GM18508 (cell line): Measurements from ENCODE around the gene RMRP.

Source experiments
- ATAC-seq: cut with Tn5 transposase; IDR thresholded peaks from one replicate; pipeline ENCODE4 v1.9.1; 2021; ENCODE audit warnings: moderate number of reproducible peaks; ENCODE audit not compliant: insufficient read depth, unreplicated experiment

RMRP gene

GRCh38 chr9:35687972-35688557 lies 30.2 kb upstream of the RMRP start:
- ATAC-seq = no peak

DNA sequence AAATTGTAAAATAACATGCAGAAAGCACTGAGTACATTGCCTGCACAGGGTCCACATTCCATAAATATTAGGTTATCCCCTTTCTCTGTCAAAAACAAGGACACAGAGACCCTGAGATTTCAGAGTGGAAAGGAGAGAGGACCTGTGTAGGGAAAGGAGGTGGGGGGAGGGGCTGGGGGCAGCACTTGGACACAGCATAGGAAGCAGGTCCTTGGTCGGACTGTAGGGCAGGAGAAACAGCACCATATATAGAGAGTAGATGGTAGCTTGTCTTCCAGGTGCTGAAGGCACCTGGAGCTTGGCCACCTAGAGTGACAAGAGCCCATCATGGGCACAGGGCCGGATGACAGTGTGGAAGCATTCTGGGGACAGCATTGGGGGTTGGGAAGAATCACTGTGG lies 29.5 kb upstream of the RMRP start:
- no peak for ATAC-seq

- ATAC-seq = no peak
Observed at GRCh38 chr9:35686222-35687203, 28.7 kb upstream of the RMRP start.

- ATAC-seq = no peak
Observed at GRCh38 chr9:35685506-35685905, 27.7 kb upstream of the RMRP start.

DNA sequence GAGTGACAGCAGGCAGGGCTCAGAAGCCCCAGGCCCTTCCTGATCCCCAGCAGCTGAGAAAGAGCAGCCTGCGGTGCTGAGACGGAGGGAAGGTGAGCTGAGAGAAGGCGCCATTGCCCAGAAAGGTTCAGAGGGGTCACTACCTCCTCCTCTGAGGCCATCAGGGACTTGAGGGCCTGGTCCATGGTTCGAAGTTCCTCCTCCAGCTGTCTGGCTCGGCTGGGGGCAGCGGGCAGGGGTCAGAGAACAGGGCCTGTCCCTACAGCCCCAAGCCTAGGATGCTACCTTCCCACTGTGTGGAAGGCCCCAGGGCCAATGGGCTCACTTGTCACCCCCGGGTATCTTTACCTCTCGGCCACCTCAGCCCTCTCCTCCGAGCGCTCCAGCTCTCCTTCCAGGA lies 27.1 kb upstream of the RMRP start:
- ATAC-seq = no peak

DNA sequence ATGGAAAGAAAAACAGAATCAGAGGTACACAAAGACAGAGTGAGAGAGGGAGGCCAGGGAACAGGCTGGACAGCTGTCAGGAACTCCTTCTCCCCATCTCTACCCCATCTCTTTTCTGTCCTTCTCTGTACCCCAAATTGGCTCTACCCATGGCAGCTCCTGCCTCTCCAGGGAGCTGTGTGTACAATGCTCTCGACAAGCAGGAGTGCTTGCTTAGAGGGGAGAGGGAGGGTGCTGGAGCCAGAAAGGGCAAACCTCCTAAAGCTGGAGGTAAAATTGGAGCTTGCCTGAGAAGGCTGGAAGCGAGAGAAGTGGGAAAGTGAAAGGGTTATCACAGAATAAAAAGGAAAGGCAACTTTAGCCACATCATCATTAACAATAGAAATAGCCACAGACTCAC lies 25.5 kb upstream of the RMRP start:
- ATAC-seq = no peak

- ATAC-seq = no peak
Observed at GRCh38 chr9:35682520-35683315, 24.9 kb upstream of the RMRP start.

DNA sequence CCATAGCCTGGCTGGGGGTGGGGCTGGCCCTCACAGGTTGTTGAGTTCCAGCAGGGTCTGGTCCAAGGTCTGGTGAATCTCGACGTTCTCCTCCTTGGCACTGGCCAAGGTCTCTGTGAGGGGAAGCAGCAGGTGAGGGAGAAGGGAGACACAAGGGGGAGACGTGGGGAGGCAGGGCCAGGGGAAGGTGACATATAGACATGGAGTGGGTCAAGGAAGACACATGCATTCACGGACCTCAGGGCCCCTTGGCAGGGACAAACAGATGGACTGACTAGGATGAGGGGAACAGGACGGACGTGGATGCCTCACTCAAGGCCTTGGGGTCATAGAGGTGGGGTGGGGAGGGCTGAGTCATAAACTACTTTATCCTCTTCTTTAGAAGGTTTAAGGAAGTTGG lies 24.2 kb upstream of the RMRP start:
- ATAC-seq = no peak

- ATAC-seq = no peak
Observed at GRCh38 chr9:35681341-35682002, 23.7 kb upstream of the RMRP start.

DNA sequence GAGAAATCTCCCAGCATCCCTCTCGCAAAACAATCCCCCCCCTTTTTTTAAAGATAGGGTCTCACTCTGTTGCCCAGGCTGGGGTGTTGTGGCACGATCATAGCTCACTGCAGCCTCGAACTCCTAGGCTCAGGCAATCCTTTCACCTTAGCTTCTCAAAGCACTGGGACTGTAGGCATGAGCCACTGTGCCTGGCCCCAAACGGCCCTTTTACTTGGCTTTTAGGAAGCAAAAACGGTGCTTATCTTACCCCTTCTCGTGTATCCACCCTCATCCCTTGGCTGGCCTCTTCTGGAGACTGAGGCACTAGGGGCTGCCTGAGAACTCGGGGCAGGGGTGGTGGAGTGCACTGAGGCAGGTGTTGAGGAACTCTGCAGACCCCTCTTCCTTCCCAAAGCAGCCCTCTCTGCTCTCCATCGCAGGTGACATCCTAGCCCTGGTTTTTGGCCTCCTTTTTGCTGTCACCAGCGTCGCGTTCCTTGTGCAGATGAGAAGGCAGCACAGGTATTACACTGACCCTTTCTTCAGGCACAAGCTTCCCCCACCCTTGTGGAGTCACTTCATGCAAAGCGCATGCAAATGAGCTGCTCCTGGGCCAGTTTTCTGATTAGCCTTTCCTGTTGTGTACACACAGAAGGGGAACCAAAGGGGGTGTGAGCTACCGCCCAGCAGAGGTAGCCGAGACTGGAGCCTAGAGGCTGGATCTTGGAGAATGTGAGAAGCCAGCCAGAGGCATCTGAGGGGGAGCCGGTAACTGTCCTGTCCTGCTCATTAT lies 22.7 kb upstream of the RMRP start:
- ATAC-seq = no peak

- no peak for ATAC-seq
Observed at GRCh38 chr9:35679766-35680330, 22.0 kb upstream of the RMRP start.

- no peak for ATAC-seq
Observed at GRCh38 chr9:35679091-35679490, 21.3 kb upstream of the RMRP start.

- no peak for ATAC-seq
Observed at GRCh38 chr9:35675732-35676392, 18.0 kb upstream of the RMRP start.

GRCh38 chr9:35675204-35675603 lies 17.4 kb upstream of the RMRP start:
- no peak for ATAC-seq

GRCh38 chr9:35674025-35674361 lies 16.2 kb upstream of the RMRP start:
- no peak for ATAC-seq

DNA sequence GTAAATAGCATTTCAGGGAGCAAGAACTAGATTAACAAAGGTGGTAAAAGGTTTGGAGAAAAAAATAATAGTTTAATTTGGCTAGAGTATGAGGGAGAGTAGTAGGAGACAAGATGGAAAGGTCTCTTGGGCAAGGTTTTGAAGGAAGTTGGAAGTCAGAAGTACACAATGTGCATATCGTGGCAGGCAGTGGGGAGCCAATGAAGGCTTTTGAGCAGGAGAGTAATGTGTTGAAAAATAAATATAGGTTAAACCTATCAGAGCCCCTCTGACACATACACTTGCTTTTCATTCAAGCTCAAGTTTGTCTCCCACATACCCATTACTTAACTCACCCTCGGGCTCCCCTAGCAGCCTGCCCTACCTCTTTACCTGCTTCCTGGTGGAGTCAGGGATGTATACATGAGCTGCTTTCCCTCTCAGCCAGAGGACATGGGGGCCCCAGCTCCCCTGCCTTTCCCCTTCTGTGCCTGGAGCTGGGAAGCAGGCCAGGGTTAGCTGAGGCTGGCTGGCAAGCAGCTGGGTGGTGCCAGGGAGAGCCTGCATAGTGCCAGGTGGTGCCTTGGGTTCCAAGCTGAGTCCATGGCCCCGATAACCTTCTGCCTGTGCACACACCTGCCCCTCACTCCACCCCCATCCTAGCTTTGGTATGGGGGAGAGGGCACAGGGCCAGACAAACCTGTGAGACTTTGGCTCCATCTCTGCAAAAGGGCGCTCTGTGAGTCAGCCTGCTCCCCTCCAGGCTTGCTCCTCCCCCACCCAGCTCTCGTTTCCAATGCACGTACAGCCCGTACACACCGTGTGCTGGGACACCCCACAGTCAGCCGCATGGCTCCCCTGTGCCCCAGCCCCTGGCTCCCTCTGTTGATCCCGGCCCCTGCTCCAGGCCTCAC lies 15.6 kb upstream of the RMRP start, which contains the start of gene CA9:
CA9 (plus strand) TSS at position 797 of the 893 bp plus-strand sequence; CDS start at position 829, 32 bp downstream.
- ATAC-seq = no peak

- ATAC-seq = no peak
Observed at GRCh38 chr9:35669331-35670145, 11.7 kb upstream of the RMRP start.
